Kidney epithelial cell (primary cell): Measurements from ENCODE around the gene AFF2. TPM values are rescaled to one million over a fixed set of nuclear protein-coding genes. Genes with fewer than 3 reads are reported as not detected.

Experiments used
- DNase-seq: peaks from one replicate; pipeline ENCODE4 v3.0.0-alpha.2; 2010; ENCODE audit warnings: low read depth
- H3K27me3 ChIP-seq: 2 replicates; pipeline ENCODE4 v1.6.0; 2011; ENCODE audit warnings: low read length; ENCODE audit not compliant: control insufficient read depth, insufficient read depth
- H3K36me3 ChIP-seq: 2 replicates; pipeline ENCODE4 v1.5.1; 2011; ENCODE audit warnings: low read length; ENCODE audit not compliant: control insufficient read depth, insufficient read depth
- H3K4me3 ChIP-seq: 2 replicates; pipeline ENCODE4 v1.5.1; 2011; ENCODE audit warnings: low read depth, mild to moderate bottlenecking, control low read depth, low read length
- total RNA-seq: library from RNA; depleted of rRNA; stranded (reverse); fragments of >200 nt; gene quantifications from 2 replicates; pipeline ENCODE4 v1.2.3, GENCODE V29; 2015
- TF ChIP-seq, protein P1 (sequence below): IDR thresholded peaks from 2 replicates; pipeline ENCODE4 v1.5.1; 2011; ENCODE audit warnings: mild to moderate bottlenecking, moderate library complexity, low read length, control low read depth, inconsistent platforms; ENCODE audit not compliant: insufficient read depth, poor library complexity, severe bottlenecking

The AFF2 gene
- total RNA-seq, 1 donor from 2014 or later: 1.3 TPM

DNA sequence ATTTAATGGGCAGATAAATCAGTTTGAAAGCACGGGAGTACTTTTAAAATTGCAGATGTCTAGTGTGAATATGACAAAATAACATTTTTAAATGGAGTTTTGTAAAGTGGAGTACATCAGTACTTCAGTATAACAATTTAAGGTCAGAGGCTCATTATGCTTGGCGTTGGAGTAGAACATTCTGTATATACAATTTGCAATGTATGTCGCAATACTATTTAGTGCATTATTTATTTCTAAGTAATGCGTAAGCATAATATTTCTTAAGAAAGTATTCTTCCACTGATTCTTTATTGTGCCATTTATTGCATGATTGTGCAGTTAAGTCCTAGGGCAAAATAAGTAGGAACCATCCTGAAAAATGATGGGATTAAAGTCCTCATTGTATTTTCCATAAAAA is 461.6 kb downstream of the AFF2 start:
- no peaks in the 10 kb centered on the region for H3K27me3 ChIP-seq
- TF ChIP-seq, protein P1, sequence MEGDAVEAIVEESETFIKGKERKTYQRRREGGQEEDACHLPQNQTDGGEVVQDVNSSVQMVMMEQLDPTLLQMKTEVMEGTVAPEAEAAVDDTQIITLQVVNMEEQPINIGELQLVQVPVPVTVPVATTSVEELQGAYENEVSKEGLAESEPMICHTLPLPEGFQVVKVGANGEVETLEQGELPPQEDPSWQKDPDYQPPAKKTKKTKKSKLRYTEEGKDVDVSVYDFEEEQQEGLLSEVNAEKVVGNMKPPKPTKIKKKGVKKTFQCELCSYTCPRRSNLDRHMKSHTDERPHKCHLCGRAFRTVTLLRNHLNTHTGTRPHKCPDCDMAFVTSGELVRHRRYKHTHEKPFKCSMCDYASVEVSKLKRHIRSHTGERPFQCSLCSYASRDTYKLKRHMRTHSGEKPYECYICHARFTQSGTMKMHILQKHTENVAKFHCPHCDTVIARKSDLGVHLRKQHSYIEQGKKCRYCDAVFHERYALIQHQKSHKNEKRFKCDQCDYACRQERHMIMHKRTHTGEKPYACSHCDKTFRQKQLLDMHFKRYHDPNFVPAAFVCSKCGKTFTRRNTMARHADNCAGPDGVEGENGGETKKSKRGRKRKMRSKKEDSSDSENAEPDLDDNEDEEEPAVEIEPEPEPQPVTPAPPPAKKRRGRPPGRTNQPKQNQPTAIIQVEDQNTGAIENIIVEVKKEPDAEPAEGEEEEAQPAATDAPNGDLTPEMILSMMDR: no peak
- no peak for DNase-seq
- H3K36me3 ChIP-seq: no peaks in the 10 kb centered on the region
- no peak overlapping the region for H3K4me3 ChIP-seq

DNA sequence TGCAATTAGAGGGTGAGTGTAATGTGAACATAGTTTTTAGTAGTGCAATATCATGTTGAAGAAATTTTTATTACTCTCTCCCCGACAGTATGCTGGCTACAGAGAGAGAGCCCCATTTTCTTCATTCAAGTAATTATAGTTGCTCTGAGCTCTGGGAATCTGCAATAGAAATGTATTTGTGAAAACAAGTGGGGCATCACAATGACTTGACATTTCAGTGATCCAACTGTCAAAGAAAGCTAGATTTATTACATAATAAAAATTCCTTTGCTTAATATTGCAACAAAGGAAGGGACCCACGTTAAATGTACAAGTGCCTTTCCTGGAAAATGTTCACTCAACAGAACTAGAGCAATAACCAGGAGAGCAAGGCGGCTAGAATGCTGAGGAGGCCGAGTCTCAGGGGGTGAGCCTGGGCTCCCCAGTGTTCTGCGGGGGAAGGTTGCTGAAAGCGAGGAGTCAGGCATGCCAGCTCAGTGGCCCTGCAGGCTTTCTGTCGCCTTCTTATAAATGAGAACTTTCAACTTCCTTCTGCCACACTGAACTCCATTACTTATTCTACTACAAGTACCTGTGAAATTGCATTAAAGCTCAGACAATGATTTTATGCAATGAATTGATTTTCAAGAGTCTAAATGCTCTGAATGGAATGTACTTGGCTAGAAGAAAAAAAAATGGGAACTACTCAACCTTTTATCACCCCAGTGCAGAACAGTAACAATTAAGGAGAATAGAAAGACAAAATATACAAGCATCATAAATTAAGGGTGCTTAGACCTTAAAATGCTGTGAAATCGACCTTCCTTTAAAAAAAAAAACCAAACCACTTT is 476.4 kb downstream of the AFF2 start:
- DNase-seq: no peak
- TF ChIP-seq, protein P1: no peak
- no peaks in the 10 kb centered on the region for H3K36me3 ChIP-seq
- no peak overlapping the region for H3K4me3 ChIP-seq
- H3K27me3 ChIP-seq: no peaks in the 10 kb centered on the region

DNA sequence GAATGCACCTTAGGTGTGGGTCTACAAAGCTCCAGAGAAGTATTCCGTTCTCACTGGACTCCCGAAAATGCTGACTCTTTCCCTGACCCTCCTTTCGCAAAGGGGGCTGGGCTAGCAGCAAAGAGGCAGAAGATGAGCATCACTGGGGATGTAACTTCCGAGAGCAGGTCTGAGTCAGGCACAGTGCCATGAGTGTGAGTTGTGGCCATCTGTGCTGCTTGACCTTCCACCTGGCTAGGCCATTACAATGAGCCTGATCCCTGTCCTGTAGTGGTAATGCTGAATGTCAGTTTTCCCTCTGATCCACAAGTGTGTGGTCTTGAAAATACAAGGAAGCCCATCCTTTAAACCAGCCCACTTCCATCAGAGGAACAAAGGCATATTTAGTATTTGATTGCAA is 479.4 kb downstream of the AFF2 start:
- no peak overlapping the region for H3K4me3 ChIP-seq
- no peak for DNase-seq
- TF ChIP-seq, protein P1: no peak
- H3K27me3 ChIP-seq: no peaks in the 10 kb centered on the region
- no peaks in the 10 kb centered on the region for H3K36me3 ChIP-seq

GRCh38 chrX:148984238-148984637 is 483.8 kb downstream of the AFF2 start:
- H3K27me3 ChIP-seq: no peaks in the 10 kb centered on the region
- H3K36me3 ChIP-seq: no peaks in the 10 kb centered on the region
- TF ChIP-seq, protein P1: no peak
- no peak overlapping the region for H3K4me3 ChIP-seq
- DNase-seq: no peak

- TF ChIP-seq, protein P1: no peak
- DNase-seq: no peak
- H3K36me3 ChIP-seq: no peaks in the 10 kb centered on the region
- no peak overlapping the region for H3K4me3 ChIP-seq
- no peaks in the 10 kb centered on the region for H3K27me3 ChIP-seq
Measured at GRCh38 chrX:148991502-148991901, 491.1 kb downstream of the AFF2 start.

DNA sequence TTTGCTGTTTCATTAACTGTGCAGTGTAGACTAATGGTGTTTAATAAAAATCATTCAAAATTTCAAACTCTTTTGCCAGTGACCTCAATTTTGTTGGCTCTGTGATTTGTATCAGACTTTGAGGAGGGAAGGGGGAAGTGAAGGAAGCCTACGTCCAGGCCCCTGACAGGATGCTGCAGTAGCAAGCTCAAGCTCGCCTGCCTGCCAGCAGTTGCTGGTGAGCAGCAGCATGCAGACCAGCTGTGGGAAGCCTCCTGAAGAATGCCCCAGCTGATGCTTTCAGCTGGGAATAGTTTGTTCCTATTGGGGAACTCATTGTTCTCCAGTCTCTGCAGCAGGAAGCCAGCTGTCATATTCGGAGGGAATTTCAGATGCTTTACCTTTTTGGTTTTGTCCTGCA is 495.2 kb downstream of the AFF2 start:
- Histone ChIP-seq H3K4me3 (no peak overlapping the region), H3K27me3 (no peaks in the 10 kb centered on the region), H3K36me3 (no peaks in the 10 kb centered on the region)
- no peak for DNase-seq
- TF ChIP-seq, protein P1: no peak
